ENCODE measurements around the gene EVC2. TPM values are rescaled to one million over a fixed set of nuclear protein-coding genes. Genes with fewer than 3 reads are reported as not detected.

Gene EVC2
- total and polyA plus RNA-seq, 2 donors (not counting 1 experiment from before 2014, with no cell fraction given) = 1.1 TPM; not detected in 1

- ATAC-seq (ENCODE audit: low read depth) (no peak), DNase-seq (no peak)
- no peaks in the 10 kb centered on the region for H3K4me1 Mint-ChIP-seq
- H3K9ac ChIP-seq (ENCODE audit: low read length) = no peak overlapping the region
- H3K9me3 ChIP-seq (ENCODE audit: control extremely low read depth in 1 of 3, control insufficient read depth in 2 of 3, insufficient read depth in 1 of 3, low read length in 2 of 3) = peaks cover 0 to 24% (median 0%) of the 10 kb centered on the region in 3 donors
- intact Hi-C loops (cut with micrococcal nuclease) = no loop called here
- no peak for TF ChIP-seq CTCF (IDR thresholded peaks at IDR 0.05)
- no peak for TF ChIP-seq EZH2 (IDR thresholded peaks at IDR 0.05; ENCODE audit: borderline replicate concordance, insufficient read depth, low read depth, low read length, poor library complexity, severe bottlenecking)
- CTCF ChIA-PET = no interaction called here
- H3K27ac ChIP-seq (ENCODE audit: low read length in 2 of 2) = no peak overlapping the region
- H3K79me2 ChIP-seq (ENCODE audit: control insufficient read depth, insufficient read depth, low read length) = no peaks in the 10 kb centered on the region
- no peak overlapping the region for H3K4me2 ChIP-seq (replicated peaks; ENCODE audit: low read depth, low read length, poor library complexity, severe bottlenecking)
- H3K27me3 Mint-ChIP-seq = no peaks in the 10 kb centered on the region
- H3K27ac Mint-ChIP-seq = no peak overlapping the region
- no peaks in the 10 kb centered on the region for H3K9me3 Mint-ChIP-seq (ENCODE audit: insufficient read depth)
- POLR2A ChIA-PET = no interaction called here
- H3K27me3 ChIP-seq (replicated peaks in 1 of 4; ENCODE audit: control extremely low read depth in 1 of 4, control insufficient read depth in 3 of 4, insufficient read depth in 4 of 4, low read length in 3 of 4) = no peaks in the 10 kb centered on the region
- WGBS (ENCODE audit: insufficient coverage) = 85% methylated on average over 14 of the region's 19 CpGs
- no peaks in the 10 kb centered on the region for H3K4me1 ChIP-seq (ENCODE audit: control insufficient read depth in 2 of 2, insufficient read depth in 2 of 2, low read length in 2 of 2)
- no peak overlapping the region for H3K4me3 Mint-ChIP-seq
- H2AFZ ChIP-seq (ENCODE audit: insufficient read depth, low read depth, low read length, poor library complexity, severe bottlenecking) = no peak overlapping the region
- no peaks in the 10 kb centered on the region for H3K36me3 ChIP-seq (replicated peaks in 1 of 2; ENCODE audit: control extremely low read depth in 1 of 2, control insufficient read depth in 1 of 2, extremely low read depth in 1 of 2, insufficient read depth in 2 of 2, low read length in 1 of 2)
- H3K4me3 ChIP-seq (ENCODE audit: control extremely low read depth in 1 of 5, extremely low read depth in 1 of 5, insufficient read depth in 1 of 5, low read depth in 2 of 5, low read length in 4 of 5) = no peak overlapping the region
- no peaks in the 10 kb centered on the region for H4K20me1 ChIP-seq (ENCODE audit: control insufficient read depth, insufficient read depth, low read length, poor library complexity, severe bottlenecking)
Measured at GRCh38 chr4:5753766-5754528, 45.6 kb upstream of the EVC2 start.

- Histone ChIP-seq H3K4me3 (ENCODE audit: control extremely low read depth in 1 of 5, extremely low read depth in 1 of 5, insufficient read depth in 1 of 5, low read depth in 2 of 5, low read length in 4 of 5) (no peak overlapping the region), H3K36me3 (replicated peaks in 1 of 2; ENCODE audit: control extremely low read depth in 1 of 2, control insufficient read depth in 1 of 2, extremely low read depth in 1 of 2, insufficient read depth in 2 of 2, low read length in 1 of 2) (no peaks in the 10 kb centered on the region), H2AFZ (ENCODE audit: insufficient read depth, low read depth, low read length, poor library complexity, severe bottlenecking) (no peak overlapping the region), H3K79me2 (ENCODE audit: control insufficient read depth, insufficient read depth, low read length) (no peaks in the 10 kb centered on the region), H4K20me1 (ENCODE audit: control insufficient read depth, insufficient read depth, low read length, poor library complexity, severe bottlenecking) (no peaks in the 10 kb centered on the region), H3K9me3 (ENCODE audit: control extremely low read depth in 1 of 3, control insufficient read depth in 2 of 3, insufficient read depth in 1 of 3, low read length in 2 of 3) (peaks cover 0 to 24% (median 0%) of the 10 kb centered on the region in 3 donors), H3K9ac (ENCODE audit: low read length) (no peak overlapping the region), H3K27ac (ENCODE audit: low read length in 2 of 2) (no peak overlapping the region), H3K4me1 (ENCODE audit: control insufficient read depth in 2 of 2, insufficient read depth in 2 of 2, low read length in 2 of 2) (no peaks in the 10 kb centered on the region), H3K4me2 (replicated peaks; ENCODE audit: low read depth, low read length, poor library complexity, severe bottlenecking) (no peak overlapping the region), H3K27me3 (replicated peaks in 1 of 4; ENCODE audit: control extremely low read depth in 1 of 4, control insufficient read depth in 3 of 4, insufficient read depth in 4 of 4, low read length in 3 of 4) (no peaks in the 10 kb centered on the region)
- no peak overlapping the region for H3K4me3 Mint-ChIP-seq
- ChIA-PET POLR2A (no interaction called here), CTCF (no interaction called here)
- no peaks in the 10 kb centered on the region for H3K4me1 Mint-ChIP-seq
- no peak for TF ChIP-seq CTCF (IDR thresholded peaks at IDR 0.05)
- no peak for TF ChIP-seq EZH2 (IDR thresholded peaks at IDR 0.05; ENCODE audit: borderline replicate concordance, insufficient read depth, low read depth, low read length, poor library complexity, severe bottlenecking)
- DNase-seq (no peak), ATAC-seq (ENCODE audit: low read depth) (no peak)
- no peak overlapping the region for H3K27ac Mint-ChIP-seq
- no peaks in the 10 kb centered on the region for H3K27me3 Mint-ChIP-seq
- 92% methylated on average over 6 of the region's 7 CpGs for WGBS (ENCODE audit: insufficient coverage)
- H3K9me3 Mint-ChIP-seq (ENCODE audit: insufficient read depth) = no peaks in the 10 kb centered on the region
- intact Hi-C loops (cut with micrococcal nuclease) = no loop called here
Measured at GRCh38 chr4:5753366-5753765, 45.0 kb upstream of the EVC2 start.
